ENCODE measurements around the gene PAWR.
"Not testable (repeated sequence)": the region's sequence is repeated elsewhere in the genome, so short reads cannot be mapped to it uniquely, and the experiment has no call there.

Gene PAWR

GRCh38 chr12:79644274-79645234, 46.2 kb downstream of the PAWR start:
- DNase-seq: no peak

GRCh38 chr12:79643821-79644220, 46.9 kb downstream of the PAWR start:
- no peak for DNase-seq

GRCh38 chr12:79638490-79638889, 52.3 kb downstream of the PAWR start:
- no peak for DNase-seq

- DNase-seq: no peak
These were observed 53.7 kb downstream of the PAWR start for GRCh38 chr12:79637093-79637492.

- DNase-seq: no peak
These were observed 55.1 kb downstream of the PAWR start for GRCh38 chr12:79635676-79636075.

GRCh38 chr12:79634957-79635471, 55.8 kb downstream of the PAWR start:
- no peak for DNase-seq

GRCh38 chr12:79629561-79629960, 61.2 kb downstream of the PAWR start:
- no peak for DNase-seq

- DNase-seq: not testable (repeated sequence)
These were observed 64.0 kb downstream of the PAWR start for GRCh38 chr12:79626735-79627134.

GRCh38 chr12:79624378-79624777, 66.4 kb downstream of the PAWR start:
- DNase-seq: no peak

- DNase-seq: no peak
These were observed 70.7 kb downstream of the PAWR start for GRCh38 chr12:79619872-79620562.

- DNase-seq: no peak
These were observed 71.8 kb downstream of the PAWR start for GRCh38 chr12:79618848-79619404.

GRCh38 chr12:79617696-79618095, 73.1 kb downstream of the PAWR start:
- no peak for DNase-seq

- DNase-seq: no peak
These were observed 74.9 kb downstream of the PAWR start for GRCh38 chr12:79615596-79616560.

- DNase-seq: no peak
These were observed 76.0 kb downstream of the PAWR start for GRCh38 chr12:79614730-79615129.

- no peak for DNase-seq
These were observed 88.9 kb downstream of the PAWR start for GRCh38 chr12:79601908-79602307.

GRCh38 chr12:79597910-79598309, 92.9 kb downstream of the PAWR start:
- no peak for DNase-seq

GRCh38 chr12:79596719-79597350, 93.9 kb downstream of the PAWR start:
- no peak for DNase-seq

GRCh38 chr12:79595273-79595672, 95.5 kb downstream of the PAWR start:
- DNase-seq: no peak

- no peak for DNase-seq
These were observed 97.9 kb downstream of the PAWR start for GRCh38 chr12:79592865-79593264.

- no peak for DNase-seq
These were observed 98.8 kb downstream of the PAWR start for GRCh38 chr12:79591988-79592387.

- DNase-seq: no peak
These were observed 100.0 kb downstream of the PAWR start for GRCh38 chr12:79590751-79591150.

GRCh38 chr12:79587368-79587767, 103.4 kb downstream of the PAWR start:
- no peak for DNase-seq

Measured in GOT3 (cell line).